HG02759 (cell line): ENCODE data around the gene PACSIN2.

Experiments
- ATAC-seq: cut with Tn5 transposase; IDR thresholded peaks from one replicate; pipeline ENCODE4 v1.9.1; 2021; ENCODE audit warnings: mild to moderate bottlenecking, moderate library complexity; ENCODE audit not compliant: unreplicated experiment

Gene PACSIN2

DNA sequence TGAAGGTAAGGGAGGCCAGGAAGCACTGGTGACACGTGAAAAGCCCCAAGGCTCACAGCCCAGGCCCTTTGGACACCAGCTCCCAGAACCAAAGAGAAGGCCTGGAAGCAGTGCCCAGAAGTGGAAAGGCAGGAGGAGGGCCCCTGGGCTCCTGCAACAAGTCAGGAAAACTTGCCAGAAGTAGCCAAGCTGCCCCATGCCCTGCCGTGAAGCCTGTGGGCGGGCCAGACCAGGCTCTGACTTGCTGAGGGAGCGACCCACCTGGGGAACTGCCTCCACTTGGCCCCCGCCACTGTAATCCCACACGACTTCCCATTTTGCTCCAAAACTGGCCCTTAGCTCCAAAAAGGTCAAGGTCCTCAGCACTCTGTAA, 106.6 kb downstream of the PACSIN2 start:
- ATAC-seq, result no peak

DNA sequence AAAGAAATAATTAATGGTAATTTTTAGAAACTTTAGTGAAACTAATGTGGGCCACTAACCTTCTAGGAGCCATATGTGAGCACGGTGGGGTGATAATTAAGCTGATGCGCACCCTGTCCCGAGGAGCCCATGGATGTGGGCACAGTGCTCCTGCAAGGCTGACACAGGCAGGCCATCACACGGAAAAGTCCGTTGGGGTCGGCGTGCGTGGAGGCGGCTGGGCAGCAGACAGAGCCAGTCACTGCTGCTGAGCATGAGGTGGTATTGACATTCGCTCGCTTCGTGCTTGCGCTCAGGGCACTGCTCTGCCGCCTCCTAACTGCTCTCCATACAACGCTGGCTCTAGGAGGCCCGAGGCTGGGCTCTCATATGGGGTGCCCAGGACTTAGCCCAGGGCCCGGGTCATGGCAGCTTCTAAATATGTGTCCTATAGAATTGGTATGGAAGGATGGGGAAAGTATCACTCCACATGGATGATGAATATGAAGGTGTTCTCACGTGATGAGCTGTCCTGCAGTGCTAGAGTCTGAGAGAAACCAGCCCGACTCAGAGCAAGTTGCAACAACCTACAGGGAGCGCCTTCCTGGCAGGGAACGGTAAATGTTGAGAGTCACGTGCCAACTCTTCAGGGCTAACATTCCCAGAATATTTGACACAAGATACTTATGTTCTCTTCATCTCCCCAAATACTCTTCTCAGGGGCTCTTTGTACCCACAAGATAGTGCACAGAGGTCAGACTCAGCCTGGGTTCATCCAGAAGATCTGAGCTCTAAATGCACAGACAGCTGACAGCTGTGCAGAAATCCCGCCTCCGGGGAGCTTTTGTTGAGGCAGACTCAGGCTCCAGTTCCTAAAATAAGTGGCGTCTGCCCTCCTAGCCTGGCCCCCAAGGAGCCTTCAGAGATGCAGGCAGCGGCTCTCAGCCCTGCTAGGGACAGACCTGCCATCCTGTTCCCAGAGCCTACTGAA, 107.3 kb downstream of the PACSIN2 start:
- ATAC-seq, result no peak

GRCh38 chr22:42906605-42907348, 108.2 kb downstream of the PACSIN2 start:
- no peak for ATAC-seq

GRCh38 chr22:42905702-42906183, 109.2 kb downstream of the PACSIN2 start:
- no peak for ATAC-seq

DNA sequence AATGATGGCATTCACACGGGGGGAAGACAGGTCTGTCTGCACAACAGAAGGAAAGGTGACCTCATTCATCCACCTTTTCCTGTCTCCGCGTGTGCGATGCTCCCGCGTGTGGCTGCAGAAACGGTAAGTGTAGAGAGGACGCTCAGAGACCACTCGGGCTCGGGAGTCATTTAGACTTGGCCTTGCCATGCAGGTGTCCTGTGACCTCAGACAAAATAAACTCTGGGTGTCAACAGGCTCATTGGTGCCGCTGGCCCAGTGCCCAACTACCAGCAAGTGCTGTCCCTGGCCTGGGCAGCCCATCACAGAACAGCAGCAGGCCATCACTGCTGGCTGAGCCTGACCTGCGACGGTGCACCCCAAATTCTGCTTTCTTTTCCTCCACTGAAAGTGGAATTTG, 109.7 kb downstream of the PACSIN2 start:
- ATAC-seq, result no peak

DNA sequence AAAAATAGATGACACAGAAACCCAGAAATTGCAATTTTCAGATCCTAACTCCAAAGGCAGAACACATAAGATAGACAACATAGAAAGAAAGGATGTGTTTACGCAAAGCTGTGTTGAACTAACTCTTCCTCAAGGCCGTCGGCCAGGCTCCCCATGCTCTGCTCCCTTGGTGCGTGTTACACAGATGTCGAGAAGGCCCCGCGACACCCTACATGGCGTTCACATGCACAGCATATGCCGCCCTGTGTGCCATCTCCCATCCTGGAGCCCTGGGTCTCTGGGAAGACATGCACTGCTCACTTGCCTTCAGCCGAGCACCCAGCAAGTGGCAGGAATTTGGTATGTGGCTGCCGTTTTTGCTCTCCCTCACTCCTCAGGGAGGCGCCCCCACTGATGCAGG, 110.9 kb downstream of the PACSIN2 start:
- ATAC-seq, result no peak

- no peak for ATAC-seq
Measured at GRCh38 chr22:42902875-42903510, 112.0 kb downstream of the PACSIN2 start.

DNA sequence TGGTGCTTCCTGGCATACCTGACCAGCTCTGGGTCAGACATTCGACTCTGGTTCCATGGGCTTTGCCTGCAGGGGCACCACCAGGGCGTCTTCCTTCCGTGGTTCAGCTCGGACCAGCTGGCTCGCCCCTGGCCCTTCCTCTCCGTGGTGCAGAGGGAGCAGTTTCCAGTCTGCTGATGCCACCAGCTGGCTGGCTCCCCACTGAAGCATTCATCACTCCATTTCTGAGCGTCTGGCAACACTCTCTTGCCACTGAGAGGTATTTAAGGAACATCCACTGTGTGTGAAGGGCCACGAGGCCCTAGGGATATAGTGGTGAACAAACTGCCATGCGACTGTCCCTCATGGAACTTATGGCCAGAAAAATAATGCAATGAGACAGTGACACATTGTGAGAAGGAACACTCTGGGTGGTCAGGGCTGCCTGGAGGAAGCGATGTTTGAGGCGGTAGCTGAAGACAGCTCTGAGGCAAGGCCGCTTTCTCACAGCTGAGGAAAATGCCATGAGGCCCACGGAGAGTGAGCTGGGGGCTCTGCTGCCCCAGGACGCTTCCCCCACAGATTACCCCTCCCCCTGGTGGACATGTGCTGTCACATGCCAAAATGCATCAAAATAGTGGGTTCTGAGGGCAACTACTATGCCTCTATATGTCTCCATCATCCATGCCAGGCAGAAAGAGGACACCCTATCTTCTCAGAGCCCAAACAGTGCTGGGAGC, 113.0 kb downstream of the PACSIN2 start:
- ATAC-seq, result no peak

GRCh38 chr22:42897960-42898359, 117.0 kb downstream of the PACSIN2 start:
- ATAC-seq, result no peak

DNA sequence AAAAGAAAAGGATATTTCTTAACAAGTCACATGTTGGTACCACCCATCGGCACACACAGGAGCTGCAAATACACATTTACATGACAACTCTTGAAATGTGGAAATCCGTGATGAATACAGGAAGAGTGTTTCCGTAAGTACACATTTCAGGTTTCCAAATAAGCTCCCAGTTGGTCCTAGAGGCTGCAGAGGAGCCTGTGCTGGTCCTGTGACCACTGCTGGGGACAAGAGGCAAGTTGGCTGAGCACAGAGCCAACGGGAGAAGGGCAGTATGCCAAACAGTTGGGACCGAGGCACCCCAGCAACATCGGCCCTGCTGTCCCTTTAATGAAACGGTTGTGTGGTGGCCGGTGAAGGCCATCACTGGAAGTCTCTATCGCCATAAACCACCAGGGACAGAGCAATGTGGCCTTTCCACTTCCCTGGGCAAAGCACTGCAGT, 119.4 kb downstream of the PACSIN2 start:
- ATAC-seq, result no peak

DNA sequence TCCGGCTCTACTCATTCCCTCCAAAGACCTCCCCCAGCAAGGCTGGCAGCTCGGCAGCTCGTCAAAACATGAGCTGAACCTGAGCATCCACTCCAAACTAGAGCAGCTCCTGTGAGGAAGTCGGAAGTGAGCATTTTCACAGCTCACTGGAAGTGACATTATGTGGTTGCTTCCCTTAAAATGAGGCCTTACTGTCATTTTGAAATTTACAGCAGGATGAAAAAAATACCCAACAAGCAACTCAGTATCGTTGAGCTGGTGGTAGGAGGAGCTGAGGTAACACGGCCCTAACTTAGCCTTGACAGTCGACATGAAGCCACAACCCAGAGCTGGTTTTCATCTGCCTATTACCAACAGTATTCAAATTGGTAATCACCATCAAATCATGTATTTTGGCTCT, 119.9 kb downstream of the PACSIN2 start:
- ATAC-seq, result no peak

- no peak for ATAC-seq
Measured at GRCh38 chr22:42893371-42894150, 121.4 kb downstream of the PACSIN2 start.

DNA sequence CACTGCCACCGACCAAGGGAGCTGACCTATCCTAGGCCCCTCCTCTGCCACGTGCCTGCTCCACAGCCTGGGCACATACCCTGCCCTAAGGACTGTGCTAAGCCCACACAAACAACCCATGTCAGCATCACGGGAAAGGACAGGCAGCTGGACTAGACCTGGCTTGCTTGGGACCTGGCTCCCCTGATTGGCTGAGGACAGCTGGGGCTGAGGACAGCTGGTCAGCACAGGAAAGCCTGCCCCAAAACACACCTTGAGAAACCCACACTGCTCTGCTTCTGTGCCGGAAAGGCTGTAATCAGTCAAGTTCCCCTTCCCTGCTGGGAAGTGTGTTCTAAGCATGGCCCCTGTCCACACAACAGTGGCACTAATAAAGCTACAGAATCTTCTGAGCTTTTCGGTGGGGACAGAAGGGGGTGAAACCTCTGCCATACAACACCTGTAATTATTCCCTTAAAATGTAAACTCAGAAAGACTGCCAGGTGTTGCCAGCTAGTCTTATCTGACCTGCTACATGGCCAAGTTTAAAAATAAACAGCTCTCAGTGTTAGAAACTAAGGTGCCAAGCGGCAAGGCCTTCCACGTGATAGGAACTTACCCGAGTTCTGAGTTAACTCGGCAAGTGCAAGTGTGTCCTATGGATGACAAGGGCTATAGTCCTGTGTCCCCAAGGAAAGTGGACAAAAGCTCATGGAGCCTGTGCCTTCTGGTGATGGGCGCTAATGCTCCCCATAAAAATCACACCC, 122.2 kb downstream of the PACSIN2 start:
- no peak for ATAC-seq

DNA sequence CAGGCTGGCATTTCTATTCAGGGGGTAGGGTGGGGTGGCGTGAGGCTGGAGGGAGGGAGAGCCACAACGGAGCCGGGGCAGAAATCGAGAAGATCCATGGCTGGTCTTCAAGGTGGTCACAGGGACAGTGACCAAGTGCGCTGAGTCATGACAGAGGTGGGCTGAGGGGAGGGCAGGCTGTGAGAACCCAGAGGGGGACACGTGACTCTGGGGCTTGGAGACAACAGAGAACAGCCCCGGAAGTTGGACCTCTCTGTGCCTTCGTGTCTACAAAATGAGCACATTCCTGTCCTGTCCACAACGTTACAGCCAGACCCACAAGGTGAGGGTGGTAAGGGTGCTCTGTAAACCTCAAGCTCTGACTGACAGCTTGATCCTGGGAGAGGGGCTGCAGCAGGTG, 122.8 kb downstream of the PACSIN2 start:
- no peak for ATAC-seq

- no peak for ATAC-seq
Measured at GRCh38 chr22:42891696-42892095, 123.3 kb downstream of the PACSIN2 start.

- no peak for ATAC-seq
Measured at GRCh38 chr22:42891008-42891407, 123.9 kb downstream of the PACSIN2 start.

DNA sequence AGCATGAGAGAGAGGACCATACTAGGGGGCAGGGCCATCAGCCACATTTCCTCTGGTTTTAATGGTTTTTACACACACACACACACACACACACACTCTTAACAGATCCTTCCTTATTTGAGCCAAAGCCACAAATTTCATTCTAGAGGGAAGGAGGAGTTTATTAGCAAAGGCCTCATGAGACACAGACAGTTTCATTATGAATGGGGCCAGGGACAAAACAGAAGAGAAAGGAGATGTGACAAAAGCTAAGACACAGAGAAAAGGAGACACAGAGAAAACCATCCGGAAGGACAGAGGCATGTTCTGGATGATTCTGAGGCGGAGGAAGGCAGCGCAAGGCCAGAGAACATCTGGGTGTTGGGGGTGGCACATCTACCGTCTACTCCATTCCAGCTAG, 125.6 kb downstream of the PACSIN2 start:
- peak; percentile 58 for ATAC-seq

GRCh38 chr22:42887523-42888507, 127.1 kb downstream of the PACSIN2 start:
- ATAC-seq, result no peak
